HEK293T (cell line): ENCODE results near the gene BACH1.
A peak's percentile ranks its signal among the peaks of the same experiment; 100 is the strongest.

Source experiments
- CTCF ChIA-PET: fragments of 350-600 bp; formaldehyde crosslinking; extraction: SDS; loops from one replicate; lab custom pipeline; 2021; ENCODE audit warnings: antibody characterized with exemption, inconsistent platforms; lab: Yijun Ruan, JAX
- POLR2A ChIA-PET: fragments of 350-600 bp; formaldehyde crosslinking; extraction: SDS; loops from one replicate; lab custom pipeline; 2020; ENCODE audit warnings: antibody characterized with exemption, inconsistent platforms; lab: Yijun Ruan, JAX
- DNase-seq: peaks from one replicate; pipeline ENCODE4 v3.0.0; 2012; ENCODE audit warnings: mixed read lengths; ENCODE audit errors: extremely low spot score
- ARNT ChIP-seq: fragments of 450-650 bp; IDR thresholded peaks from 2 replicates; pipeline ENCODE4 v1.6.1; 2017; ENCODE audit warnings: mild to moderate bottlenecking
- BHLHE40 ChIP-seq: fragments of 450-650 bp; IDR thresholded peaks from 2 replicates; pipeline ENCODE4 v1.6.1; 2016; ENCODE audit warnings: mild to moderate bottlenecking, moderate library complexity, borderline replicate concordance
- CTBP1 ChIP-seq: fragments of 450-650 bp; IDR thresholded peaks from 2 replicates; pipeline ENCODE4 v1.6.1; 2016; ENCODE audit warnings: borderline replicate concordance
- ELF4 ChIP-seq: fragments of 450-650 bp; IDR thresholded peaks from 2 replicates; pipeline ENCODE4 v1.6.1; 2017; ENCODE audit warnings: antibody characterized with exemption
- FOXA1 ChIP-seq: fragments of 450-650 bp; IDR thresholded peaks from 2 replicates; pipeline ENCODE4 v1.6.1; 2016; ENCODE audit warnings: mild to moderate bottlenecking
- FOXK2 ChIP-seq: fragments of 450-650 bp; IDR thresholded peaks from 2 replicates; pipeline ENCODE4 v1.6.1; 2016; ENCODE audit warnings: mild to moderate bottlenecking
- FOXM1 ChIP-seq: fragments of 450-650 bp; IDR thresholded peaks from 2 replicates; pipeline ENCODE4 v1.6.1; 2017; ENCODE audit warnings: mild to moderate bottlenecking, borderline replicate concordance
- HDGF ChIP-seq: fragments of 450-650 bp; IDR thresholded peaks from 2 replicates; pipeline ENCODE4 v1.6.1; 2017; ENCODE audit warnings: antibody characterized with exemption, borderline replicate concordance
- L3MBTL2 ChIP-seq: fragments of 450-650 bp; conservative IDR thresholded peaks from 2 replicates; pipeline ENCODE4 v1.6.1; 2016; ENCODE audit warnings: mild to moderate bottlenecking
- LEF1 ChIP-seq: fragments of 450-650 bp; IDR thresholded peaks from 2 replicates; pipeline ENCODE4 v1.6.1; 2017; ENCODE audit warnings: mild to moderate bottlenecking, borderline replicate concordance
- NFRKB ChIP-seq: fragments of 450-650 bp; IDR thresholded peaks from 2 replicates; pipeline ENCODE4 v1.6.1; 2016; ENCODE audit warnings: mild to moderate bottlenecking, moderate library complexity
- SP1 ChIP-seq: fragments of 450-650 bp; IDR thresholded peaks from 2 replicates; pipeline ENCODE4 v1.6.1; 2017
- SUZ12 ChIP-seq: fragments of 450-650 bp; IDR thresholded peaks from 2 replicates; pipeline ENCODE4 v1.6.1; 2016; ENCODE audit warnings: mild to moderate bottlenecking
- TARDBP ChIP-seq: fragments of 450-650 bp; IDR thresholded peaks from 2 replicates; pipeline ENCODE4 v1.6.1; 2016
- ZNF384 ChIP-seq: fragments of 450-650 bp; IDR thresholded peaks from 2 replicates; pipeline ENCODE4 v1.6.1; 2016
- TF ChIP-seq, protein P1 (sequence below): fragments of 450-650 bp; IDR thresholded peaks from 2 replicates; pipeline ENCODE4 v1.6.1; 2016

The BACH1 gene

DNA sequence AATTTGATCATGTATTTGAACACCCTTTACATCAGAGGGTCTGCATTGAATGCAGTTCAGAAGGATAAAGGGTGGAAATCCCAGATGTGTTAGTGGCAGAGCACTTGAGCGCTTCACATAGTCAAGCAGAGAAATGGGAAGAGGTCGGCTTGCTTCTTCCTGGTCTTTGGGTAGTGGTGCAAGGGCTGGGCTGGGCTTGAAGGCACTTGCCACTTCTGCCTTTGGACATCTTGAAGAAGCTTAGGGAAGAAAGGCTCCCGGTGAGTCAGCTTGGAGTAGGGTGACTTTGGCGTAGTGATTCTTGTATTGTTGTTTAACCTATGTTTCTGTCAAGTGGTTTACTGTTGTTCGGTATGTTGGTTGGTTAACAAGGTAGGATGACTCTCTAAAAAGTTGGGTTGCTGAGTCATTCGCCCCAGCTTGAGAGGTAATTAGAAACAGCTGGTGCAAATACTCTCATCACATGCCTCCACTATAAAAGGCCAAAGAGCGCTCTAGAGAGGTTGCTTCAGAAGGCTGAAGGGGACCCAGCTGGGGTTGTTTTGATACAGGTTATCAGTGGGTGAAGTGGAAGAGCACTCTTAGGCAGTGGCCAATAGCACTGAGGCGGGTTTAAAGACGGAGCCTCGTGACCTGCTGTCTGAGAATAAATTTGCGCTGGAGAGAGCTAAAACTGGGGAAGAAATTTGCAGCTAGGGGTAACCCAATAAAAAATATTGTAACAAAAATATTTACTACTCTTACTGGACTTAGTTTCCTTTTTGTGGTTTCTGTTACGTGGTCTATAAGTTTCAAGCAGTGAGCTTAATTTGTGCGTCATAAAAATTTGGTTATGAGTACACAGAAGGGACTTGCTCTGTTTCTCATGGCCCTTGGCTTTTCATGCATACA is 1.4 kb downstream of the BACH1 start:
- peak; percentile 33 for DNase-seq
- ChIA-PET POLR2A (interaction anchor here (0.6 to 2.6 kb wide), 9 partner anchors 10 to 307 kb away, joined by 3 to 7 read pairs (median 3); partner anchors contain the start of genes CCT8 and LTN1), CTCF (interaction anchor here (0.7 to 1.7 kb wide), 4 partner anchors 17 to 136 kb away, joined by 3 to 5 read pairs (median 4); no protein-coding TSS in a partner anchor)
- no peak for TF ChIP-seq LEF1
- TF ChIP-seq, protein P1, sequence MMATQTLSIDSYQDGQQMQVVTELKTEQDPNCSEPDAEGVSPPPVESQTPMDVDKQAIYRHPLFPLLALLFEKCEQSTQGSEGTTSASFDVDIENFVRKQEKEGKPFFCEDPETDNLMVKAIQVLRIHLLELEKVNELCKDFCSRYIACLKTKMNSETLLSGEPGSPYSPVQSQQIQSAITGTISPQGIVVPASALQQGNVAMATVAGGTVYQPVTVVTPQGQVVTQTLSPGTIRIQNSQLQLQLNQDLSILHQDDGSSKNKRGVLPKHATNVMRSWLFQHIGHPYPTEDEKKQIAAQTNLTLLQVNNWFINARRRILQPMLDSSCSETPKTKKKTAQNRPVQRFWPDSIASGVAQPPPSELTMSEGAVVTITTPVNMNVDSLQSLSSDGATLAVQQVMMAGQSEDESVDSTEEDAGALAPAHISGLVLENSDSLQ: no peak
- TF ChIP-seq FOXA1: no peak
- no peak for TF ChIP-seq ARNT
- TF ChIP-seq NFRKB: no peak
- TF ChIP-seq FOXK2: no peak
- TF ChIP-seq BHLHE40: no peak
- no peak for TF ChIP-seq TARDBP
- no peak for TF ChIP-seq FOXM1
- no peak for TF ChIP-seq CTBP1
- no peak for TF ChIP-seq HDGF
- TF ChIP-seq SUZ12: no peak
- no peak for TF ChIP-seq ZNF384
- TF ChIP-seq ELF4: no peak
- no peak for TF ChIP-seq SP1

DNA sequence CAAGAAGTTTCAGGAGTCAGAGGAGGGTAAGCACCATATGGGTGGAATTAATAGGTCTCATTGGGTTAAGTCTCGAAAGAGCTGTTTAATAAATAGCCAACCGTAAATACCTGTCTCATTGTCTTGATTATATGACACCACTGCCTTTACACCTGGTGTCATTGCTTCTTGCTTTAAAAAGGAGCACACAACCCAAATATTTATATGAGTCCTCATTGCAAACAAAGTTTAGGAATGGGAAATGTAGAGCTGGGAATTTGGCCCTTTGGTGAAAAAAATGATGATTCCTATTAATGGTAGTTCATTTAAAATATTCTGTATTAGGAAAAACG is 2.1 kb downstream of the BACH1 start:
- ChIA-PET POLR2A (interaction anchor here (0.9 to 1.9 kb wide), 4 partner anchors 10 to 308 kb away, joined by 3 to 5 read pairs (median 3); partner anchors contain the start of genes CCT8 and LTN1), CTCF (interaction anchor here (1.2 to 1.7 kb wide), 3 partner anchors 17 to 137 kb away, joined by 3 to 5 read pairs (median 4); no protein-coding TSS in a partner anchor)
- TF ChIP-seq FOXM1 (no peak), ARNT (no peak), ZNF384 (no peak), HDGF (no peak), NFRKB (no peak)
- DNase-seq: no peak

DNA sequence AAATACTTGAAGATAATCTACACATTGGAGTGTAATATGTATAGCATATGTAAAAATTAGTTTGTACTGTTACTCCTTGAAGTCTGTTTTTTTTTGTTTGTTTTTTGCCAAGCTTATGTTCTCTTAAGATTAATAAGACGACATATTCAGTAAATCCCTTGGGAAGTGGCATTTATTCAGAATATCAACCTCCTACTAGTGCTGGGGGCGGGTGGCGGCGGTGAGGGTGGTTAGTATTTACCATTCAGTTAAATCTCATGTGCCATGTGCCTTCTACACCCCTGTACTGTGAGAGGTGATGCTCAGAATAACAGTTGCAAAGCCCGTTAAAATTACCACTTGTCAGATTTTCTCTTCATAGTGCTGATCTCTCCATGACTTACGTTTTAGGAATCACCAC is 3.0 kb downstream of the BACH1 start:
- TF ChIP-seq ZNF384: no peak
- no peak for DNase-seq
- ChIA-PET CTCF (interaction anchor here (0.7 to 1.7 kb wide), 2 partner anchors 18 to 138 kb away, joined by 3 to 5 read pairs; no protein-coding TSS in a partner anchor), POLR2A (interaction anchor here (1.0 kb wide), 1 partner anchor 11 kb away, joined by 3 read pairs; no protein-coding TSS in a partner anchor)

DNA sequence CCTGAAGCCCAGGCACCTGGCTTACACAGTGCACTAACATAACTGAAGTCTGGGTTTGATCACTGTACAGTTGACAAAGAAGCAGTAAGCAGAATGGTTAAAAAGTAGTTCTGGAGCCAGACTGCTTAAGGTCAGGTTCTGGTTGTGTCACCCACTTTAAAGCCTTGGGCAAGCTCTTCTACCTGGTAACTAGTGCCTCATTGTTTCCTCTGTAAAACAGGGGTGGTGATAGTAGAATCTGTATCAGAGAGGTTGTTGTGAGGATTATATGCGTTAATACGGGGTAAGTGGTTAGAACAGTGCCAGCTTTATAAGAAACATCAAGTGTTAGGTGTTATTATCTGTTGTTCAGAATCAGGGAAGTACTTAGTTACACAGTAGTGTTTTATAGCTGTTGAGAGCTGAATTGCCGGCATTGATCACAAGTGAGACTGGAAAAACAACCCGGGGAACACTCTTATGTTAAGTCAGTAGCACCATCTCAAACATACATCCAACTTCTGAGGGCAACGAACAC is 3.7 kb downstream of the BACH1 start:
- no peak for DNase-seq
- POLR2A ChIA-PET: interaction anchor here (1.0 kb wide), 1 partner anchor 12 kb away, joined by 3 read pairs; no protein-coding TSS in a partner anchor

DNA sequence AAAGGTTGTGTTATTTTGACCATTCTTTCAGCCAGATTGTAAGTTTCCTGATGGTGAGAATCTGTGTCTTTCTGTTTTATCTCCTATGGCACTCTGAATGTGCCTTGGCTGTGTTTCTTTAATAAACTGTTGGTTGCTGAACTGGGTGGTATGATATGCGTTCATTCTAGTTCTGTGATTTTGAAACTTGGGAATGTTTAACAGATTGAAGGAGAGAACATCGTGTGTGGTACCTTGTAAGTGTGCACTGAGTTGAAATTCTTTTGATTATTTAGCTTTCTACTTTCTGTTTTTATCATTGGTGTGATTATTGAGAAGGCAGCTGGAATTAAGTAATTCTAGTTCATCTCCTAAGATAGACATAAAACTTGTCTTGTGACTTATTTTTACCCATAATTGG is 4.6 kb downstream of the BACH1 start:
- POLR2A ChIA-PET: no interaction called here
- CTCF ChIA-PET: interaction anchor here (0.9 to 1.0 kb wide), 2 partner anchors 11 to 138 kb away, joined by 3 read pairs; no protein-coding TSS in a partner anchor
- TF ChIP-seq FOXK2: no peak
- TF ChIP-seq NFRKB: no peak
- TF ChIP-seq, protein P1: no peak
- no peak for TF ChIP-seq ELF4
- TF ChIP-seq SUZ12: no peak
- no peak for TF ChIP-seq ZNF384
- TF ChIP-seq CTBP1: no peak
- TF ChIP-seq ARNT: no peak
- TF ChIP-seq BHLHE40: no peak
- TF ChIP-seq HDGF: no peak
- no peak for TF ChIP-seq FOXA1
- TF ChIP-seq FOXM1: no peak
- no peak for TF ChIP-seq TARDBP
- no peak for TF ChIP-seq LEF1
- no peak for TF ChIP-seq SP1
- no peak for DNase-seq

More for the DNA sequence above, 3.7 kb downstream of the BACH1 start:
- TF ChIP-seq NFRKB (no peak), L3MBTL2 (no peak), ZNF384 (no peak), FOXK2 (no peak), FOXA1 (no peak), TARDBP (no peak), ARNT (no peak), ELF4 (no peak), HDGF (no peak), SUZ12 (no peak), CTBP1 (no peak), FOXM1 (no peak), SP1 (no peak), BHLHE40 (no peak), LEF1 (no peak)
- TF ChIP-seq, protein P1: no peak
- CTCF ChIA-PET: interaction anchor here (0.7 to 1.0 kb wide), 2 partner anchors 12 to 17 kb away, joined by 3 read pairs; no protein-coding TSS in a partner anchor
